Hepatocyte (in vitro differentiated cells): ENCODE data around the gene GFPT2.
A peak's percentile ranks its signal among the peaks of the same experiment; 100 is the strongest.

ENCODE experiments used
- CTCF ChIP-seq: fragments of 200-600 bp; sonication (generic); IDR thresholded peaks from 2 replicates; pipeline ENCODE4 v1.5.1; 2016; ENCODE audit warnings: antibody characterized with exemption, mild to moderate bottlenecking; ENCODE audit not compliant: poor library complexity
- EZH2phosphoT487 ChIP-seq: fragments of 200-600 bp; sonication (generic); IDR thresholded peaks from one replicate; pipeline ENCODE4 v1.6.1; 2018; ENCODE audit warnings: antibody characterized with exemption, mild to moderate bottlenecking, low read depth, moderate library complexity; ENCODE audit not compliant: unreplicated experiment, severe bottlenecking

GRCh38 chr5:180328296-180329137 lies 24.6 kb downstream of the GFPT2 start:
- no peak for TF ChIP-seq EZH2phosphoT487
- TF ChIP-seq CTCF, result peak; percentile 63
